PC-3 (cell line): ENCODE measurements around the gene BLTP1. TPM values are rescaled to one million over a fixed set of nuclear protein-coding genes. Genes with fewer than 3 reads are reported as not detected.

Experiments
- ATAC-seq: fragments of 200-7000 bp; cut with Tn5 transposase; 2 replicates; pipeline ENCODE4 v1.9.1; 2020; ENCODE audit warnings: mild to moderate bottlenecking, moderate library complexity
- BruUV-seq: library from RNA; stranded (reverse); fragments of 400-500 nt; replicated peaks from 2 replicates; lab custom pipeline; 2021; lab: Mats Ljungman, UMichigan
- CTCF ChIA-PET: fragments of 300-600 bp; sonication (Branson Sonifier 250); formaldehyde crosslinking; loops from one replicate; lab custom pipeline; 2022; ENCODE audit warnings: antibody characterized with exemption; lab: Charles Lee
- POLR2A ChIA-PET: fragments of 300-600 bp; sonication (Branson Sonifier 250); formaldehyde crosslinking; loops from one replicate; lab custom pipeline; 2022; ENCODE audit warnings: antibody characterized with exemption; ENCODE audit not compliant: unreplicated experiment; lab: Charles Lee
- DNase-seq: peaks from one replicate; pipeline ENCODE4 v3.0.0-alpha.2; 2015
- H2AFZ ChIP-seq: fragments of 300-600 bp; sonication (generic); 2 replicates; pipeline ENCODE4 v1.6.0; 2016; ENCODE audit warnings: antibody characterized with exemption, low read length
- H3F3A ChIP-seq: fragments of 300-600 bp; sonication (generic); one replicate; pipeline ENCODE4 v1.6.0; 2017; ENCODE audit warnings: antibody characterized with exemption, low read length, control low read depth, mild to moderate bottlenecking; ENCODE audit not compliant: unreplicated experiment
- H3K27ac ChIP-seq: fragments of 300-600 bp; sonication (generic); 2 replicates; pipeline ENCODE4 v1.5.1; 2016; ENCODE audit warnings: mild to moderate bottlenecking, low read length
- H3K27me3 ChIP-seq: fragments of 300-600 bp; sonication (generic); 2 replicates; pipeline ENCODE4 v1.6.1; 2016; ENCODE audit warnings: low read length, mixed read lengths
- H3K36me3 ChIP-seq: fragments of 300-600 bp; sonication (generic); 2 replicates; pipeline ENCODE4 v1.6.1; 2016; ENCODE audit warnings: low read depth, mixed run types, low read length, mixed read lengths
- H3K4me1 ChIP-seq: fragments of 300-600 bp; sonication (generic); 2 replicates; pipeline ENCODE4 v1.5.1; 2016; ENCODE audit warnings: low read length; ENCODE audit not compliant: insufficient read depth
- H3K4me2 ChIP-seq: fragments of 300-600 bp; sonication (generic); 2 replicates; pipeline ENCODE4 v1.6.0; 2016; ENCODE audit warnings: low read length
- H3K4me3 ChIP-seq: fragments of 300-600 bp; sonication (generic); 2 replicates; pipeline ENCODE4 v1.5.1; 2016; ENCODE audit warnings: mild to moderate bottlenecking, low read length, mixed read lengths
- H3K79me2 ChIP-seq: fragments of 300-600 bp; sonication (generic); 2 replicates; pipeline ENCODE4 v1.6.1; 2017; ENCODE audit warnings: low read length, mixed read lengths
- H3K9ac ChIP-seq: fragments of 300-600 bp; sonication (generic); 2 replicates; pipeline ENCODE4 v1.6.0; 2016; ENCODE audit warnings: mild to moderate bottlenecking, low read length
- H3K9me2 ChIP-seq: fragments of 300-600 bp; sonication (generic); replicated peaks from 2 replicates; pipeline ENCODE4 v1.6.1; 2016; ENCODE audit warnings: mixed run types, low read length, mixed read lengths
- H3K9me3 ChIP-seq: fragments of 300-600 bp; sonication (generic); 2 replicates; pipeline ENCODE4 v1.6.1; 2016; ENCODE audit warnings: low read length, mixed read lengths
- H4K20me1 ChIP-seq: fragments of 300-600 bp; sonication (generic); 2 replicates; pipeline ENCODE4 v1.6.1; 2016; ENCODE audit warnings: low read length, mixed read lengths
- CTCF ChIP-seq: fragments of 300-600 bp; sonication (generic); conservative IDR thresholded peaks from 2 replicates; pipeline ENCODE4 v1.5.1; 2017; ENCODE audit warnings: antibody characterized with exemption, low read depth, mild to moderate bottlenecking, low read length
- EZH2 ChIP-seq: fragments of 300-600 bp; sonication (generic); IDR thresholded peaks from one replicate; pipeline ENCODE4 v1.6.1; 2017; ENCODE audit warnings: antibody characterized with exemption, mild to moderate bottlenecking, low read length; ENCODE audit not compliant: unreplicated experiment
- EZH2phosphoT487 ChIP-seq: fragments of 300-600 bp; sonication (generic); IDR thresholded peaks from 2 replicates; pipeline ENCODE4 v1.6.1; 2018; ENCODE audit warnings: mild to moderate bottlenecking, antibody characterized with exemption, low read length, borderline replicate concordance
- intact Hi-C: fragments of 100-400 bp; cut with micrococcal nuclease; formaldehyde crosslinking; loops from 2 replicates; pipeline ENCODE4 v1.9.0; 2023
- total RNA-seq: library from RNA; depleted of rRNA; stranded (reverse); fragments of >200 nt; gene quantifications from 2 replicates; pipeline ENCODE4 v1.2.3, GENCODE V29; 2014

The BLTP1 gene
- total RNA-seq, 1 experiment from 2014 or later, result 19.8 TPM

GRCh38 chr4:122170775-122171174 lies 18.6 kb downstream of the BLTP1 start:
- Histone ChIP-seq H3K9me3 (no peaks in the 10 kb centered on the region), H2AFZ (no peak overlapping the region), H3K79me2 (no peaks in the 10 kb centered on the region), H3F3A (no peaks in the 10 kb centered on the region), H3K27ac (no peak overlapping the region), H3K36me3 (no peaks in the 10 kb centered on the region), H3K27me3 (no peaks in the 10 kb centered on the region), H3K9me2 (no peaks in the 10 kb centered on the region), H3K4me1 (no peaks in the 10 kb centered on the region), H3K4me3 (no peak overlapping the region), H4K20me1 (no peaks in the 10 kb centered on the region), H3K4me2 (no peak overlapping the region), H3K9ac (no peak overlapping the region)
- ATAC-seq (no peak), DNase-seq (no peak)
- ChIA-PET POLR2A (no interaction called here), CTCF (no interaction called here)
- intact Hi-C loops, result no loop called here
- BruUV-seq, result no TSS peak
- no peak for TF ChIP-seq EZH2phosphoT487
- no peak for TF ChIP-seq CTCF
- TF ChIP-seq EZH2, result no peak

DNA sequence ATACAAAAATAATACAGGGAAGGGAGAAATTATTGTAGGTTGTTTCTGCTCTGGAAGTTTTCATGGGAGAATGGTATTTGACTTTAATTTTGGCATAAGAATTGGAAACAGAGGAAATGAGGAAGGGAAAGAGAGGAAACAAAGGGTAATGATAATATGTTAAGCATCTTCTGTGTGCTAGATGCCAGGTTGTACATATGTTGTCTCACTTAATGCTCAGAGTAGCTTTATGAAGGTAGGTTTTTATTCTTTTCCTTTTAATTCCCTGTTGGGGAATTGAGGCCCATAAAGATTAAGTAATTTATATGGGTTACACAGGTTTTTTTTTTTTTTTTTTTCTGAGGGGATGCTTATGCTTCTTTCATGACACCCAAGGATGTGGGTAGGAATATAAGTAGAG lies 19.2 kb downstream of the BLTP1 start:
- BruUV-seq, result no TSS peak
- Histone ChIP-seq H3K9me3 (no peaks in the 10 kb centered on the region), H3K9ac (no peak overlapping the region), H3K4me1 (no peaks in the 10 kb centered on the region), H3F3A (no peaks in the 10 kb centered on the region), H3K27me3 (no peaks in the 10 kb centered on the region), H3K79me2 (no peaks in the 10 kb centered on the region), H3K9me2 (no peaks in the 10 kb centered on the region), H4K20me1 (no peaks in the 10 kb centered on the region), H3K4me2 (no peak overlapping the region), H2AFZ (no peak overlapping the region), H3K27ac (no peak overlapping the region), H3K4me3 (no peak overlapping the region), H3K36me3 (no peaks in the 10 kb centered on the region)
- TF ChIP-seq EZH2phosphoT487, result no peak
- no peak for TF ChIP-seq EZH2
- TF ChIP-seq CTCF, result no peak
- ChIA-PET POLR2A (no interaction called here), CTCF (no interaction called here)
- intact Hi-C loops, result no loop called here
- DNase-seq, result no peak
- ATAC-seq, result no peak

DNA sequence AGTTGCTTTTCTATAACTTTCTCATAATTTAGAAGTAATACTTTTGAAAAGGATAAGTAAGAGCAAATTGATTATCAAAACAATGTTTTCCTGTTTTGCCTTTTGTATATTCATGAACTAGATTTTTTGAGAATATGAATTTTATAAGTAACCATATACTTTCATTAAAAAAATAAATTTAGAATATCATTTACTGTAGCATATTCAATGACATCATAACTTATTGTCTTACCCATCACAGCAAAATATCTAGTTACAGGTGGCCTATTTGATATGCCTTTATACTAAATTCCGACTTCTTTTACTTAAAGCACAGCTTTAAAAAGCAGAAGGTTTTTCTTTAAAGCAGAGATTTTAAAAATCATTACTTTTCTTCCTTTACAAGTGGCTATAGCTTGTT lies 20.1 kb downstream of the BLTP1 start:
- intact Hi-C loops, result no loop called here
- ATAC-seq, result no peak
- no peak overlapping the region for H3K4me3 ChIP-seq
- no TSS peak for BruUV-seq
- no peaks in the 10 kb centered on the region for H3K27me3 ChIP-seq
- no peaks in the 10 kb centered on the region for H3K4me1 ChIP-seq
- ChIA-PET POLR2A (no interaction called here), CTCF (no interaction called here)
- no peaks in the 10 kb centered on the region for H3K9me2 ChIP-seq
- DNase-seq, result no peak
- no peaks in the 10 kb centered on the region for H3F3A ChIP-seq
- no peak overlapping the region for H3K9ac ChIP-seq
- H3K27ac ChIP-seq, result no peak overlapping the region
- no peaks in the 10 kb centered on the region for H4K20me1 ChIP-seq
- TF ChIP-seq EZH2, result no peak
- TF ChIP-seq EZH2phosphoT487, result no peak
- no peak for TF ChIP-seq CTCF
- no peak overlapping the region for H3K4me2 ChIP-seq
- H2AFZ ChIP-seq, result no peak overlapping the region
- peaks cover 4% of the 10 kb centered on the region; the same call in 1 of the 2 replicates for H3K36me3 ChIP-seq
- H3K79me2 ChIP-seq, result no peaks in the 10 kb centered on the region
- H3K9me3 ChIP-seq, result no peaks in the 10 kb centered on the region
